Measurements from ENCODE around the gene NADSYN1. TPM values are rescaled to one million over a fixed set of nuclear protein-coding genes. Genes with fewer than 3 reads are reported as not detected.

NADSYN1 gene
- total RNA-seq, 4 donors from 2014 or later: 21.6 to 62.0 (median 41.8) TPM

DNA sequence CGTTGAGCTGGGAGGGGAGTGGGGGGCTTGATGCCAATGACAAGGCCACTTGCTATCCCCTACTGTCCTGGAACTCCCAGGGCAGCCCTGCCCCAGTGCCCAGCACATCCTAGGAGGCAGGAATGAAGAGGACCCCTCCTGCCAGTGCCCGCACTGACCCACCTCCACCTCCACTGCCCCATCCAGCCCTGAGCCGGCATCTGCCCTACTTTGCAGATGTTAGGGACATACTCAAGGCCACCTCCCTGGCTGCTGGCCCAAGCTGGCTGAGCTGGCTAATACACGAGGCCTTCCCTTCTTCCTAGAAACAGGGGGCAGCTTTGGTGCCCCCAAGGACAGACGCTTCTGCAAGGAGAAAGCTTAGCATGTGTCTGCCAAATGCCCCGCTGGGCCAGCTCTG lies 15.6 kb upstream of the NADSYN1 start:
- H3K4me3 ChIP-seq: no peak overlapping the region
- H3K27ac ChIP-seq: no peak overlapping the region
- peaks cover 0 to 5% (median 0%) of the 10 kb centered on the region in 3 donors for H3K4me1 ChIP-seq
- ATAC-seq: no peak
- H3K9me3 ChIP-seq: no peaks in the 10 kb centered on the region
- peaks cover 0 to 79% of the 10 kb centered on the region in 2 donors for H3K36me3 ChIP-seq
- H3K27me3 ChIP-seq: no peaks in the 10 kb centered on the region
- TF ChIP-seq EP300 (IDR thresholded peaks at IDR 0.05) (no peak), POLR2A (IDR thresholded peaks at IDR 0.05) (no peak), POLR2AphosphoS5 (IDR thresholded peaks at IDR 0.05) (no peak)
- TF ChIP-seq, protein P1, sequence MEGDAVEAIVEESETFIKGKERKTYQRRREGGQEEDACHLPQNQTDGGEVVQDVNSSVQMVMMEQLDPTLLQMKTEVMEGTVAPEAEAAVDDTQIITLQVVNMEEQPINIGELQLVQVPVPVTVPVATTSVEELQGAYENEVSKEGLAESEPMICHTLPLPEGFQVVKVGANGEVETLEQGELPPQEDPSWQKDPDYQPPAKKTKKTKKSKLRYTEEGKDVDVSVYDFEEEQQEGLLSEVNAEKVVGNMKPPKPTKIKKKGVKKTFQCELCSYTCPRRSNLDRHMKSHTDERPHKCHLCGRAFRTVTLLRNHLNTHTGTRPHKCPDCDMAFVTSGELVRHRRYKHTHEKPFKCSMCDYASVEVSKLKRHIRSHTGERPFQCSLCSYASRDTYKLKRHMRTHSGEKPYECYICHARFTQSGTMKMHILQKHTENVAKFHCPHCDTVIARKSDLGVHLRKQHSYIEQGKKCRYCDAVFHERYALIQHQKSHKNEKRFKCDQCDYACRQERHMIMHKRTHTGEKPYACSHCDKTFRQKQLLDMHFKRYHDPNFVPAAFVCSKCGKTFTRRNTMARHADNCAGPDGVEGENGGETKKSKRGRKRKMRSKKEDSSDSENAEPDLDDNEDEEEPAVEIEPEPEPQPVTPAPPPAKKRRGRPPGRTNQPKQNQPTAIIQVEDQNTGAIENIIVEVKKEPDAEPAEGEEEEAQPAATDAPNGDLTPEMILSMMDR (IDR thresholded peaks at IDR 0.05): no peak
- WGBS, 2 donors (ENCODE audit: low coverage in 1 of 2): 94% methylated on average over 3 of the region's 6 CpGs; no CpG with 5 or more reads in 1 of the 2 donors

DNA sequence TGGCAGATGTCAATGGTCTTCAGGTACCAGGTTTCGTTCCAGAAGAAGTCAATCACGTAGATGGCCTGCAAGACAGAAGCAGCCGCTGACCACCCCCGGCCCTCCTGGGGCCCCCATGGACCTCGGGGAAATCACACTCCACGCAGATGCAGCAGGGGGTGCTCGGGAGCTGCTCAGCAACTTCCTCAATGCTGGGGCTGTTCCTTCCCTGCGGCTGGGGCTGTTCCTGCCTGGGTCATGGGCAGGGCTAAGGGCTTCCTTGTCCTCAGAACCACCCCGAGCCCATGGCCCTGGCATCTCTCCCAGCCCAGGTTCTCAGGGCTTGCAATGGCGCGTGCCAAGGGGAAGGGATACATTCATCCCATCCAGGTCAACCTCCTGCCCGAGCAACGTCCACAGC lies 15.1 kb upstream of the NADSYN1 start:
- Histone ChIP-seq H3K27me3 (no peaks in the 10 kb centered on the region), H3K27ac (no peak overlapping the region), H3K4me3 (no peak overlapping the region), H3K9me3 (no peaks in the 10 kb centered on the region), H3K4me1 (peaks cover 0 to 5% (median 0%) of the 10 kb centered on the region in 3 donors), H3K36me3 (peaks cover 0 to 84% of the 10 kb centered on the region in 2 donors)
- TF ChIP-seq POLR2AphosphoS5 (IDR thresholded peaks at IDR 0.05) (no peak), POLR2A (IDR thresholded peaks at IDR 0.05) (no peak), EP300 (IDR thresholded peaks at IDR 0.05) (no peak)
- TF ChIP-seq, protein P1 (IDR thresholded peaks at IDR 0.05): no peak
- ATAC-seq: no peak
- WGBS, 2 donors (ENCODE audit: low coverage in 1 of 2): 76 to 80% methylated on average over 2 to 4 of the region's 13 CpGs

DNA sequence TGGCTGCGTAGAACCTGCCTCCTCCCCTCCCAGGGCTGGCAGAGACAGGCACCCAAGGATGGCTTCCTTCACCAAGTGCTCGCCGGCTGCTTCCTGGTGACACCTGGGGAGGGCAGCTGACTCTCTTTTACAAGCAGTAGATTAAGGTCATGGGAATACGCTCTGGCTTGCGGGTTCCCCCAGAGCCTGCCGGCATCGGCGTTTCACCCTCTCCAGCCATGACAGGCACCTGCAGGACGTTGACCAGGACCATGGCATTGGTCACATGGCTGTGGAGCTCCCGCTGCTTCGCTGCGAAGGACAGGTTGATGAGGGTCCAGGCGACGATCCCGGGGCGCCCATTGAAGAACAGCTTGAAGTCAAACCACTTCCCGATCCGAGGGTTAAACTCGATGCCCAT lies 14.4 kb upstream of the NADSYN1 start:
- Histone ChIP-seq H3K27ac (no peak overlapping the region), H3K36me3 (peaks cover 0 to 91% of the 10 kb centered on the region in 2 donors), H3K4me3 (no peak overlapping the region), H3K9me3 (no peaks in the 10 kb centered on the region), H3K4me1 (peaks cover 0 to 3% (median 0%) of the 10 kb centered on the region in 3 donors), H3K27me3 (no peaks in the 10 kb centered on the region)
- TF ChIP-seq EP300 (IDR thresholded peaks at IDR 0.05) (no peak), POLR2AphosphoS5 (IDR thresholded peaks at IDR 0.05) (no peak), POLR2A (IDR thresholded peaks at IDR 0.05) (no peak)
- TF ChIP-seq, protein P1 (IDR thresholded peaks at IDR 0.05): no peak
- WGBS, 2 donors (ENCODE audit: low coverage in 1 of 2): no CpG with 5 or more reads among the region's 19 CpGs
- ATAC-seq: no peak

DNA sequence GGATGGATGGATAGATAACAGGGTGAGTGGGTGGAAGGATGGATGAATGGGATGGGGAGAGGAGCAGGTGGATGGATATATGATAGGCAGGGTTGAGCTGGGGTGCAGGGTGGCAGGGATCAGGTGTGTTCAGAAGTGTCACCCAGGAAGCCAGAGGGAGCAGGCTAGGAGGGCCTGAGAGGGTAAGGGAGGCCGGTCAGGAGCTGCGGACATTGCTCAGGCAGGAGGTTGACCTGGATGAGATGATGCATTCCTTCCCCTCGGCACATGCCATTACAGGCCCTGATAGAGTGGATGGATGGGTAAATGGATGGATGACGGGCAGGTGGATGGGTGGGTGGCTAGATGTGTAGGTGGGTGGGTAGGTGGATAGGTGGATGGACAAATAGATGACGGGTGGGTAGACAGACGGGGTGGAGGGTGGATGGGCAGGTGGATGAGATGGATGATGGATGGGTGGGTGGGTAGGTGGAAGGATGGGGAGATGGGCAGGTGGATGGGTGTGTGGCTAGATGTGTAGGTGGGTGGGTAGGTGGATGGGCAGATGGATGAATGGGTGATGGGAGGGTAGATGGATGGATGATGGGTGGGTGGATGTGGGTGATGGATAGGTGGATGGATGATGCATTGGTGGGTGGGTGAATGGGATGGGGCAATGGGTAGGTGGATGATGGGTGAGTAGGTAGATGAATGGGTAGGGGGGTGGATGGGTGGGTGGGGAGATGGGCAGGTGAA lies 12.8 kb upstream of the NADSYN1 start:
- Histone ChIP-seq H3K4me1 (no peaks in the 10 kb centered on the region), H3K36me3 (peaks cover 0 to 98% of the 10 kb centered on the region in 2 donors), H3K4me3 (no peak overlapping the region), H3K9me3 (no peaks in the 10 kb centered on the region), H3K27ac (no peak overlapping the region), H3K27me3 (no peaks in the 10 kb centered on the region)
- ATAC-seq: no peak
- TF ChIP-seq POLR2AphosphoS5 (IDR thresholded peaks at IDR 0.05) (no peak), POLR2A (IDR thresholded peaks at IDR 0.05) (no peak), EP300 (IDR thresholded peaks at IDR 0.05) (no peak)
- TF ChIP-seq, protein P1 (IDR thresholded peaks at IDR 0.05): no peak
- WGBS, 2 donors (ENCODE audit: low coverage in 1 of 2): 92 to 94% methylated on average over 4 to 6 of the region's 6 CpGs

DNA sequence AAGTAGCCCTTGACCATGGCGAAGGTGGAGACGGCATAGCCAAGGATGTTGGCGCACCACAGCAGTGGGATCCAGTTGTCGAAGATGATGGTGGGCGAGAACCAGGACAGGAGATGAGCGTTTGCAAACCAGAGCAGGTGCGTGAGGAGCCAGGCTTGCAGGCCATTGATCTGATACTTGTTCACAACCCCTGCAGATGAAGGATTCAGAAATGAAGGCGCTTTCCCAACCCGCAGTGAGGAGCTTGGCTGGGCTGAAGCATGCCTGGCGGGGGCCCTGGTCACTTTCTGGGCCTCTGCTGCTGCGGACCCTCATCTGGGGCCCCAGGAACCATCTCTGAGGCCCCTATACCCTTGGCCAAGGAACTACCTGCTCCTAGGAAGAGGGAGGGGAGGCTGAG lies 11.8 kb upstream of the NADSYN1 start:
- peaks cover 0 to 97% of the 10 kb centered on the region in 2 donors for H3K36me3 ChIP-seq
- 90 to 96% methylated on average over 2 to 8 of the region's 11 CpGs for WGBS, 2 donors (ENCODE audit: low coverage in 1 of 2)
- no peaks in the 10 kb centered on the region for H3K27me3 ChIP-seq
- H3K4me3 ChIP-seq: no peak overlapping the region
- no peak overlapping the region for H3K27ac ChIP-seq
- H3K4me1 ChIP-seq: no peaks in the 10 kb centered on the region
- H3K9me3 ChIP-seq: no peaks in the 10 kb centered on the region
- TF ChIP-seq POLR2AphosphoS5 (IDR thresholded peaks at IDR 0.05) (no peak), POLR2A (IDR thresholded peaks at IDR 0.05) (no peak), EP300 (IDR thresholded peaks at IDR 0.05) (no peak)
- TF ChIP-seq, protein P1 (IDR thresholded peaks at IDR 0.05): no peak
- ATAC-seq: no peak

All from gastroesophageal sphincter (tissue), 4 donors.